Kidney epithelial cell (primary cell): ENCODE measurements around the gene CUZD1. TPM values are rescaled to one million over a fixed set of nuclear protein-coding genes. Genes with fewer than 3 reads are reported as not detected.
"Not testable (repeated sequence)": the region's sequence is repeated elsewhere in the genome, so short reads cannot be mapped to it uniquely, and the experiment has no call there.

Experiments
- DNase-seq: peaks from one replicate; pipeline ENCODE4 v3.0.0-alpha.2; 2010; ENCODE audit warnings: low read depth
- H3K27me3 ChIP-seq: 2 replicates; pipeline ENCODE4 v1.6.0; 2011; ENCODE audit warnings: low read length; ENCODE audit not compliant: control insufficient read depth, insufficient read depth
- H3K36me3 ChIP-seq: 2 replicates; pipeline ENCODE4 v1.5.1; 2011; ENCODE audit warnings: low read length; ENCODE audit not compliant: control insufficient read depth, insufficient read depth
- H3K4me3 ChIP-seq: 2 replicates; pipeline ENCODE4 v1.5.1; 2011; ENCODE audit warnings: low read depth, mild to moderate bottlenecking, control low read depth, low read length
- CTCF ChIP-seq: IDR thresholded peaks from 2 replicates; pipeline ENCODE4 v1.5.1; 2011; ENCODE audit warnings: mild to moderate bottlenecking, moderate library complexity, low read length, control low read depth, inconsistent platforms; ENCODE audit not compliant: insufficient read depth, poor library complexity, severe bottlenecking
- total RNA-seq: library from RNA; depleted of rRNA; stranded (reverse); fragments of >200 nt; gene quantifications from 2 replicates; pipeline ENCODE4 v1.2.3, GENCODE V29; 2015

The CUZD1 gene
- total RNA-seq, 1 donor from 2014 or later: 1.2 TPM

DNA sequence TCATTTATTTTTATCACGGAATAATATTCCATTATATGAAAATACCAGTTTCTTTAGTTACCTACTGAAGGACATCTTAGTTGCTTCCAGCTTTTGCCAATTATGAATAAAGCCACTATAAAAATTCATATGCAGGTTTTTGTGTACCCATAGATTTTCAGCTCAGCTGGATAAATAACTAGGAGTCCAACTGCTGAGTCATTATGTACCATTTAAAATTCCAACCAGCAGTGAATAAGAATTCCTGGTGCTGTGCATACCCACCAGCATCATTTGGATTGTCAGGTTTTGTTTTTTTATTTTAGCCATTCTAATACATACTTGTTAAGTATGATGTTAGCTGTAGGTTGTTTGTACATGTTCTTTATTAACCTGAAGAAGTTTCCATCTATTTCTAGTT is 19.2 kb upstream of the CUZD1 start:
- H3K27me3 ChIP-seq: no peaks in the 10 kb centered on the region
- H3K36me3 ChIP-seq: no peaks in the 10 kb centered on the region
- no peak overlapping the region for H3K4me3 ChIP-seq
- no peak for DNase-seq
- no peak for TF ChIP-seq CTCF

DNA sequence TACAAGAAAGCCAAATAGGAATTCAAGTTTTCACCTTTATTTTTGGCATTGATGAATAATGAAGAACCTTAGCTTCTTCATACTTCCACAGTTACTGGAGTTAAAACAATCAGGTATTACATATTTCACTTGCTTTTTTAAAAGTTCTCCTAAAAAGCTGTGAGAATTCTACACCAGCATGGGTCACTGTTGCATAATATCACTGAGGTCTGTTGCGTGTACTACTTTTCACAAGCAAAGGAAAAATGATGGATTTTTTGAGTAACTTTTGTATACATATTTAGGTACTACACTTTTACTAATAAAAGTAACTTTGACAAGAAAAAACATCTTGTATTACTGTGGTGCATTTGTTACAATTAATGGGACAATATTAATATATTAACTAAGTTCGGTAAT is 18.5 kb upstream of the CUZD1 start:
- Histone ChIP-seq H3K4me3 (no peak overlapping the region), H3K27me3 (no peaks in the 10 kb centered on the region), H3K36me3 (no peaks in the 10 kb centered on the region)
- no peak for TF ChIP-seq CTCF
- DNase-seq: no peak

GRCh38 chr10:122863216-122864193 is 17.8 kb upstream of the CUZD1 start:
- TF ChIP-seq CTCF: no peak
- Histone ChIP-seq H3K4me3 (no peak overlapping the region), H3K36me3 (no peaks in the 10 kb centered on the region), H3K27me3 (no peaks in the 10 kb centered on the region)
- DNase-seq: no peak

GRCh38 chr10:122861711-122862161 is 16.1 kb upstream of the CUZD1 start:
- no peak for TF ChIP-seq CTCF
- no peaks in the 10 kb centered on the region for H3K27me3 ChIP-seq
- no peak for DNase-seq
- no peaks in the 10 kb centered on the region for H3K36me3 ChIP-seq
- H3K4me3 ChIP-seq: no peak overlapping the region

GRCh38 chr10:122859527-122859926 is 13.9 kb upstream of the CUZD1 start:
- Histone ChIP-seq H3K4me3 (no peak overlapping the region), H3K36me3 (no peaks in the 10 kb centered on the region), H3K27me3 (no peaks in the 10 kb centered on the region)
- TF ChIP-seq CTCF: no peak
- no peak for DNase-seq

DNA sequence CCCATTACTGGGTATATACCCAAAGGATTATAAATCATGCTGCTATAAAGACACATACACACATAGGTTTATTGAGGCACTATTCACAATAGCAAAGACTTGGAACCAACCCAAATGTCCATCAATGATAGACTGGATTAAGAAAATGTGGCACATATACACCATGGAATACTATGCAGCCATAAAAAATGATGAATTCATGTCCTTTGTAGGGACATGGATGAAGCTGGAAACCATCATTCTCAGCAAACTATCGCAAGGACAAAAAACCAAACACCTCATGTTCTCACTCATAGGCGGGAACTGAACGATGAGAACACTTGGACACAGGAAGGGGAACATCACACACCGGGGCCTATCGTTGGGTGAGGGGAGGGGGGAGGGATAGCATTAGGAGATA is 12.4 kb upstream of the CUZD1 start:
- not testable (repeated sequence) for H3K36me3 ChIP-seq, H3K4me3 ChIP-seq, H3K27me3 ChIP-seq, DNase-seq
